GM19468 (cell line): ENCODE results near the gene SFI1.
A peak's percentile ranks its signal among the peaks of the same experiment; 100 is the strongest.
"Not testable (repeated sequence)": the region's sequence is repeated elsewhere in the genome, so short reads cannot be mapped to it uniquely, and the experiment has no call there.

Experiments used
- ATAC-seq: cut with Tn5 transposase; IDR thresholded peaks from one replicate; pipeline ENCODE4 v1.9.1; 2021; ENCODE audit warnings: mild to moderate bottlenecking, moderate library complexity, moderate number of reproducible peaks; ENCODE audit not compliant: unreplicated experiment; ENCODE audit errors: extremely low read depth

The SFI1 gene

DNA sequence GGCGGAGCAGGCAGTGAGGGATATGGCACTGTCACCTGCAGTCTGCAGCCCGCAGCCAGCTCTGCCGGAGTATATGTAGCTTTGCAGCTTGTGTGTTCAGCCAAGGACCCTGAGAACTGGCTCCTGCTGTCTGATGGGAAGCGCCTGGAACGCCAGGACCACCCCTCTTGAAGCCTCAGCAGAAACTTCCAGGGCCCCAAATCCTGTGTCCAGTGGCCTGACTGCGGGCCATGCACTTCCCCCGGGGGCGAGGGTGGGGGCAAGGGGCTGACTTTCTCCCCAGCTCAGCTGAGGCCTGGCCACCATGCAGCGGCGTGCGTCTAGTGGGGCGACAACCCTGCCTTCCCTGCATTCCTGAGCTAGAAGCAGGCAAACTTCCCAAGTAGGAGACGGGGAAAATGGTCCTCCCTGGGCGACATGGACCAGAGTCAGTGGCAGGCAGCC, 133.4 kb downstream of the SFI1 start:
- no peak for ATAC-seq

DNA sequence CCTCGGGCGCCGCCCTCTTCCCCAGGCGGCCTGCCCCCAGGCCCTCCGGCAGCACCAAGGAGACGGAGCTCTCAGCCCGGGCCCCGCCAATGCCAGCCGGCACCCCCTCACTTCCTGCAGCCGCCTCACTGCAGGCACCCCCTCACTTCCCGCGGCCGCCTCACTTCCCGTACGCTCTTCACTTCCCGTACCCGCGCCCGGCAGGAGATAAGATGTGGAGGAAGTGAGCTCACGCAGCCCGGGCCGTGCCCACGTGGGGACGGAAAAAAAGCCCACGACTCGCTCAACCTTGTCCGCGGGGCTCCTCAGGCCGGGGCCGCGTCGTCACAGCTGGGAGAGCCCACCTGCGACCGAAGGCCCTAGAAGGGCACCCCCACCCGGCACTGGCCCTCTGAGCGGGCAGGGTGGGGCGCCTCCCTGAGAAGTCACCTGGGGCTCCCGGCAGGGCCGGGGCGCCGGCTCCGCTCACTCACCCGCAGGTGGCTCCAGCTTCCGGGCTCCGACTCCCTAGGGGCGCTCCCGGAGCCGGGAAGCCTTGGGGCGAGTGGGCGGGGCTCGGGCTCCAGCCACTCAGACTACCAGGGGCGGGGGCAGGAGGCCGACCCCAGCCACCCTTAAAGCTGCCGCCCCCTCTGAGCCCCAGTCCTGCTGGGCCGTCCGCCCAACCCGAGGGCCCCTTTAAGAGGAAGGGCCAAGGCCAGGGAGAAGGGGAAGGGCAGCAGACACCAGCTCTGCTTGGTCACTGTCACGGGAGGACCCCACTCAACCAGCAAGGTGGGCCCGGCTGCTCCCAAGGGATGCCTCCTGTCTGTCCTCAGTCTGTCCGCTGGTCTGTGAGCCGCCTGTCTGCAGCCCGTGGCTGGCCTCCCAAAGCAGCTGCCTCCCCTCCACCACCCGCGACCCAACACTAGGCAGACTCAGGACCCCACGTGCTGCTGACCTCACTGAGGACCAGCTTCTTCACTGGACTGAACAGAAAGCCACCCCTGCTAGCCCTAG, 134.3 kb downstream of the SFI1 start:
- peak; percentile 38 for ATAC-seq

DNA sequence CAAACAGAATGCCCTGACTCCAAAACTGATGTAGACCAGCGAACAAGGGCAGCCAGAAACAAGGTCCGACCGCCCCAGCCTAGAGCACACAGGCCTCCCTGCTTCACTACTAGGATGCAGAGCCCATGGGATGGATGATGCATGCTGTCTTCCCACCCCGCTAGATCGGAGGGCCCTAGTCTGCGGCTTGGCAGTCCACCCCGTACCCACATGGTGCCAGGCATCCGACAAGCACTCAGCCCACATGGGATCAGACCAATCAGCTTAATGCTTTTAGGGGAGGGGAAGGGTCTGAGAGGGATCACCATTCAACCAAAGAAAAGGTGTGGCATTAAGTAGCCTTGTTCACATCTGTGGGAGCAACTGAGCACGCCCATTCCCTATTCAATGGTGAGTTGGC, 135.1 kb downstream of the SFI1 start:
- no peak for ATAC-seq

DNA sequence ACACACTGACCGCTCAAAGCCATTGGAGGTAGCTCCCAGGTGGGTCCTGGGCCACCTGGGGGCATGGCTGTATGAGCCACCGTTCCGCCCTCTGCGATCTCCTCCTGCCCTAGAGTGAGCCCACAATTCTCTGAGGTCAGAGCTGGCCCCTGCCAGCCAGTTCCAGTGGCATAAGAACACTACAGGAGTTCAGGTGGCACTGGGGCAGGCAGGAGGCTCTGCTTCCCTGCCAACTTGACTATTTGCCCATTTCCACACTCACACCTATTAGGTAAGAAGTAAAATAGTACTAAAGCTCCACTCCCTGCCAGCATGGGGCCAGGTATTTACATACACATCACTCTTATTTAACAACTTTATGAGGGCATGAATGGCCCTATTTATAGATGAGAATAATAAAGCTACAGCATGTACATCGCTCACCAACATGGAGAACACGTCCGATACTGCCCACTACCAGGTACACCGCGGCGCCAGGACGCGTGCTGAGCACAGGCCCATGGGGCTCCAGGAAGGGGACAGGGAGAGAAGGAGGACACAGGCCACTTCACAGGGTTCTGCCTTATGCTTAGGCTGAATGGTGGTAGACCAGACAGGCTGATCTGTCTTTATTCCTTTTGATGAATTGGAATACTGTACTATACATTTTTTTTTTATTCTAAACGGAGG, 139.4 kb downstream of the SFI1 start:
- ATAC-seq, result no peak

DNA sequence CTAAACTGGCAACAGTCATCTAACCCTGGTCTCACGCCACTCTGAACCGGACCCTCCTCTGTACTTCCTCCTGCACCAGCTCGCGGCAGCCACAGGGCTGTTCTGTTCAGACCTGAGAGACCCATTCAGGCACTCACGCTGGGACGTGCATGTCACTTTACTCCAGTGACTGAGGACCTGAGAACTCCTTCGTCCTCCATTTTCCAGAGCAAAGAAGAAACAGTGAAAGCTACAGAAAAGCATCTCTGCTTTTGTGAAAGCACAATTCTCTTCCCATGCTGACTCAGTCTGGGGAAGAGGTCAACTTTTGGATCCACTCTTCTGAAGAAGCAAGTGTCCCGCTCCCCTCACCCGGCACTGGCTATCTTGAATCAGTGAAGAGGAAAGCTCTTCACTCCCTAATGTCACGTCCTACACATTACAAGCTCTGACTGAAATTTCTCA, 141.1 kb downstream of the SFI1 start:
- ATAC-seq, result no peak

DNA sequence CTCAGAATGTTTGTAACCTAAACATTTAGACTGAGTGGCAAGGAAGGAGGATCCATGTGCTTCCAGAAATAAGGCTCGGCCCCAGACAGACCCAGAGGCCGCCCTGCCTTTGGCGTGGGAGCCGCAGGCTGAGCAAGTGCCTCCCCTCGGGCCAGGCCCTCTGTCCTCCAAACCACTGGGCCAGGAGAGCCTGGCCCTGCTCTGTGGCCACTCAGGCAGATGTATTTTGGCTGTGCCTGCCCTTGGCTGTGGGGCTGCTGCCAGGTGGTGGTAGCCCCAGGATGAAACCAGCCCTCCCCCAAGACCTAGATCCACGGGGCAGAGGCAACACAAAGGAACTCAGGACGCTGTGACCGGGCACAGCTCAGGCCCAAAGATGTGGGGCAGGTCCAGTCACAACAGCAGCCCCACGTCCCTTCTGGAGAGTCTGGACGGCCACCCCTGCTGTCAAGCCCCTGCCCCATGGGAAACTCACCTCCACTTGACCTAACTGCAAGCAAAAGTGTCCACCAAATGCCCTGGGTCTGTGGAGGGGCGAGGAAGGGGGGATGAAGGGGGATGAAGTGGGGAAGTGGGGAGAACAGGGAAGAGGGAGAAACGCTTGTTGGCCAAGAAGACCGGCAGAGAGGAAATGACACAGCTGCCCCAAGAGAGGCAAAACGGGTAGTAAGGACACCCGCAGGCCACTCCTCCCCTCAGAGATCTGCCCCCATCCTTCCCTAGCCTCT, 141.7 kb downstream of the SFI1 start:
- peak; percentile 17 for ATAC-seq

DNA sequence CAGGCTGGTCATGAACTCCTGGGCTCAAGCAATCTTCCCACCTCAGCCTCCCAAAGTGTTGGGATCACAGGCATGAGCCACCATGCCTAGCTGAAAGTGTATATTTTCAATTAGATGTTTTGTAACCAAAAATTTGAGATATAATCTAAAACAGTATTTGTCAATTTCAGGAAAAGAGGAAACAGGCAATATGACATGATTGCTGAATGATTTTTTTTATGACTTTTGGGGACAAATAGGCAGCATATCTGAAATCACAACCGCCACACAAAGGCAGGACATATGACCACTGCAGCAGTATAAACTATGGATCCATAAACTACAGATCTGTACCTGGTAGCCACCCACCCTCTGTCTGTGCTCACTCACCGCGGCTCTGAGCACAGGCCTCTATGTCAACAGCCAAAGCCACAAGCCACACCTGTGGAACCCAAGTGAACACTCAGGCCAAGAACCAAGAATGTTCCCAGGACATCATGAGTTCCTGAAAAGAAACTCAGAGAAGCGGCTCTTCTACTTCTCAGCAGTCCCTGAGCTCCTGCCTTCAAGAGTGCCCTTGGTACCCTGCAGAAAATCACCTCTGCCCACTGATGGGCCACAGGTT, 143.2 kb downstream of the SFI1 start:
- ATAC-seq, result no peak

DNA sequence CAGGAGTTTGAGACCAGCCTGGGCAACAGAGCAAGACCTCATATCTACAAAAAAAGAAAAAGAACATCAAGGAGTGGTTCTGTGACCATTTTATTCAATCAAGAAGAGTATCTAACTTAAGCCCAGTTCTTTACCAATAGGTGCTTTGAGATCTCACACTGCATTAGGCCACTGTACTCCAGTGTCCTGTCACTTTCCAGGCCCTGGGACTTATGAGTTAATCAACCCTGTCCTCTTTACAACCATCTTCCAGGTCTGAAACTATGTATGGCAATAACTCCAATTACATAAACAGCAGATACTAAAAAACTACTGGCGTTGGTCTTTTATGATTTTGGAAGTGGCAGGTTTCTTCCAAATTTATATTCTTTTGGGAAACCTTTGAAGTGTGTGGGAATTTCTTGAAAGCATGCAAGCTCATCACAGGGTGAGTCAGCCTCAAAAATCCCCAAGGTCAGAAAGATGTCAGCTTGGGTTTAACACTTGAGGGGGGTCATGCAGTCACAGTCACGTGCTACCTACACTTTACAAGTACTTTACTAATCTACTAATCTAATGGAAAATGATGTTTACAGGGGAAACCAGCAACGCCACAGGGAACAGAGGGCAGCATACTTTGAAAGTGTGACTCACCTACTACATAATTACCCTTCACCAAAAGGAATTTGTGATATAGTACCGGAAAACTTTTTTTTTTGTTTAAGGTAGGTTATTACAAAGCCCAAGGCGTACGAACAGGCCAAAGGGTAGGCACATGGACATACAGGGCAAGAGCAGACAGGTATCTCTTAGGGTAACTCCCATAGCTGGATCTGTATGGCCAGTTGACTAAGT, 150.1 kb downstream of the SFI1 start:
- no peak for ATAC-seq

DNA sequence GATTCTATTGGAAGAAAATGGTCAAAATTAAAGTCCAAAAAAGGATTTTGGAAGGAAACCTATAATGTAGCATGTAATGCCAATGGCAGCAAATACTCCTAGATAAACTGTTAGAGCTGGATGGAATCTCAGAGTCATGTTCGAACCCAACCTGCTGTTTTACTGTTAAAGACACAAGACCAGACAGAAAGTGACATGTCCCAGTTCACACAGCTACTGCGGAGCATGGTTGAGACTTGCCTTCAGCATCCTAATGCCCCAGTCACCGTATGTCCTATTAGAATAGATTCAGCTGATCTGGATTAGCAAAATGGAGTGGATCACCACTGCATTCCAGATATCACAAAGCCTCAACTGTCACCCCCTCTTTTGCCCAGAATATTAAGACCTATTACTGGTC, 150.7 kb downstream of the SFI1 start:
- no peak for ATAC-seq

DNA sequence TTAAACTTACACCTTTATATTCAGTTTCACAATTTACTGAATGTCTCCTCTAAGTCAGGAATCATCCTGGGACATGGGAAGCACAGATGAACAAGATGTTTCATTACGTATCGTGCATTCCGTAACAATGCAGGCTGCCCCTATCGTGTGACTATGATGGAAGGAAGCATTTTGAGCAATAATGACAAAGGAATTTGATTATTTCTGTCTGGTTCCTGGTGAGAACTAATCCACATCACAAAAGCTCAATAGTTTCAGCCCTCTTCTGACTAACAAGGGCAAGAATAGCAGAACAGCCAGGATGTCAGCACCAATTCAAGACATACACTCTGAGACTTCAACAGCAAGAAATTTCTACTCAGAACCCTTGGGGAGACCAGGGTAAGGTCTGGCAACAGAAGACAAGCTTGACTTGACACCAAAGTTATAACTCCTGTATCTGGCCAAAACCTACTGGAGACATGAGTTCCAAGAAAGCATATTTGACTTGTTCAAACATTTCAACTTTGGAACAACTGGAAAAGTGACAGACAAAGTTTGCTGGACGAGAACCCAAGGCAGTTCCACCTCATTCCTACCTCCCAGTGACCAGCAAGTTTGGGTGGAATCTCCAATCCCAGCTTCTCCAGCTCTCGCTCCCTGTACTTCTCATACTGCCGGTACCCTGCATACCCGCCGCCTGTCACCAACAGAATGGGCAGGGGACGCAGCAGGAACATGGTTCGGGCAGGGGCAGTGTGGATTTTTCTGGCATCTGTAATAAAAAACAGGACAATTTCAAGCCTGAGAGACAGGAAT, 151.4 kb downstream of the SFI1 start:
- no peak for ATAC-seq

DNA sequence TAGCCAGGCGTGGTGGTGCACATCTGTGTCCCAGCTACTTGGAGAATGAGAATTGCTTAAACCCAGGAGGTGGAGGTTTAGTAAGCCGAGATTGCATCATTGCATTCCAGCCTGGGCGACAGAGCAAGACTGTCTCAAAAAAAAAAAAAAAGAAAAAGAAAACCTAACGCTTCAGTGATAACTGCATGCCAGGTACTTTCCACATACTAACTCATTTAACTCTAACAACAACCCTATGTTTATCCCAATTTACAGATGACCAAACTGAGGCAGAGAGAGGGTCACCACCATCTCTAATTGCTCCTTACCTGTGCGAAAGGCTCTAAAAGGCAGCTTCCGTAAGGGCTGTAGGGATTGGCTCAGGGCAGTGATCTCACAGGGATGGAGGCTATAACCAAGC, 154.1 kb downstream of the SFI1 start:
- ATAC-seq, result no peak

DNA sequence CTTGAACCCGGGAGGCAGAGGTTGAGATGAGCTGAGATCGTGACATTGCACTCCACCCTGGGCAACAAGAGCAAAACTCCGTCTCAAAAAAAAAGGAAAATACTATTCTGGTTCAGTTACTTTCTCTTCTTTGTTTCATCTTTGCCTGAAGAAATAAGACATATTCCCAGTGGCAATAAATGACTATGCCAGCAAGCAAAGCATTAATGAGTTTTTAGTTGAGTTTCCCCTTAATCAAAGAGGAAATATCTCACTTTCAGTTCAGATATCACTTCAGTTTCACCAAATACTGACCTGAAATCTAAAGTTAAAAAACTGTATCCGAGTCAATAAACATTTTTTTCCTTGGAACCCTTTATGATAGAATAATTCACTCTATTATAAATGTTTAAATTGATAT, 155.3 kb downstream of the SFI1 start:
- no peak for ATAC-seq

DNA sequence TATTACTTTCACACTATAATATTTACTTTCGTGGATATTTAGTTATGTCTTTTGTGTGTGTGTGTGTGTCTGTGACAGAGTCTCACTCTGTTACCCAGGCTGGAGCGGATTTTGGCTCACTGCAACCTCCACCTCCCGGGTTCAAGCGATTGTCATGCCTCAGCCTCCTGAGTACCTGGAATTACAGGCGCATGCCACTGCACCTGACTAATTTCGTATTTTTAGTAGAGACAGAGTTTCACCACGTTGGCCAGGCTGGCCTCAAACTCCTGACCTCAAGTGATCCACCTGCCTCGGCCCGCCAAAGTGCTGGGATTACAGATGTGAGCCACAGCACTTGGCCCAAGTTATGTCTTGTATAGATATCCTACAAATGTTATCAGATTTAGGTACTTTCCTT, 155.8 kb downstream of the SFI1 start:
- no peak for ATAC-seq

DNA sequence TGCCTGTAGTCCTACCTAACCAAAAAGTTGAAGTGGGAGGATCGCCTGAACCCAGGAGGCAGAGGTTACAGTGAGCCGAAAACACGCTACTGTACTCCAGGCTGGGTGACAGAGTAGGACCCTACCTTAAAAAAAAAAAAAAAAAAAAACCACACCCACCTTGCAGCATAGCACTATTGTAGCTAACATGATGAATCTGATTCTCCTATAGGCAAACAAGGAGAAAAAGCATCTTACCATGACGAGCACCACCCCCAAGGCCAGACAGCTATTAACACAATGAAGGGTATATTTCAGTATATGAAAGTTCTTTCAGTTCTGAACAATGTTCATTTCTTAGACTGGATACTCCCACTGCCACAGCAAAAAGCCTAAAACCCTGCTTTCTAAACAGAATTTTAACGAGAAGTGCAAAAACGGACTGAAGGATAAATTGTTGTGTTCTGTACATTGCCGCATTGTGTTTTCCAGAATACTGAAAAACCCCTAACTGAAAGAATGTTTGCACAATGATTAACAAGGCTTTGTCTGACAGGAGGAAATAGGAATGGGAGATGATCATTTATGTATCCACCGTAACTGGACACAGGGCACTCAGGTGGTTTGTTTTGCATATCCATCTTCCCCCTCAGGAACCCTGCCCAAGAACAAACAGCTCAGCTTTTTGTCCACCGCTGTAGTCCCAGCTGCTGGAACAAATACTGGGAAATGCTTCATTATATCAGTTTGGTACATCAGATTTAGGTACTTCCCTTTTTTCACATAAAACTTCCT, 156.8 kb downstream of the SFI1 start:
- no peak for ATAC-seq

DNA sequence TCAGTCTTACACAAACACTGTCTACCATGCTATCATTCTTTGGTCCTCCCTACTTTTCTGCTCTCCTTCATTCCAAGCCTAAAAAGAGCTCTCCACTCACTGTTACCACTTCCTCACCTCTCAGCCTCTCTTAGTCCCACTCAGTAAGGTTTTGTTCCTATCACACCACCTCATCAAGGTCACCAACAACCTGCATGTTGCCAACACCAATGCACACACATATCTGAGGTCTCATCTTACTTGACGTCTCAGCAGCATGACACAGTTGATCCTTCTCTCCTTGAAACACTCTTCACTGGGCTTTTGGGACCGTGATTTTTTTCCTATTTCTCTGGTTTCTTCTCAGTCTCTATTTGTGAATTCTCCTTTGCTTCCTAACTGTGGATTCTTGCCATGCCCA, 157.6 kb downstream of the SFI1 start:
- ATAC-seq, result no peak

DNA sequence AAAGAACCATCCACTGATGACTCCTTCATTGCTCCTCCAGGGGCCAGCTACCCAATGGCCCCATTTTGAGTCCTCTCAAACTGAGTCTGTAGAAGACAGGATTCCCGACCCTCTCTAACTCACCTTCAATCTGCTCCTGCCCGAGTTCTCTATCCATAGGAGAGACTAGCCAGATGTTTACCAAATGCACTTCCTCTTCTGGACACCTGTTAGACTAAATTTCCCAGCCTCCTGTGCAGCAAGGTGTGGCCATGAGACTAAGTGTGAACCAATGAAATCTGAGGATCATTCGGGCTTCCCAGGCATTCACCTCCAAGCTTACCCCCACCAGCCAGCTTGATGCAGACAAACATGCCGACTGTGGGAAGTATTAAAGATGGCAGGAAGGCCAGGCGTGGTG, 158.1 kb downstream of the SFI1 start:
- ATAC-seq, result no peak

DNA sequence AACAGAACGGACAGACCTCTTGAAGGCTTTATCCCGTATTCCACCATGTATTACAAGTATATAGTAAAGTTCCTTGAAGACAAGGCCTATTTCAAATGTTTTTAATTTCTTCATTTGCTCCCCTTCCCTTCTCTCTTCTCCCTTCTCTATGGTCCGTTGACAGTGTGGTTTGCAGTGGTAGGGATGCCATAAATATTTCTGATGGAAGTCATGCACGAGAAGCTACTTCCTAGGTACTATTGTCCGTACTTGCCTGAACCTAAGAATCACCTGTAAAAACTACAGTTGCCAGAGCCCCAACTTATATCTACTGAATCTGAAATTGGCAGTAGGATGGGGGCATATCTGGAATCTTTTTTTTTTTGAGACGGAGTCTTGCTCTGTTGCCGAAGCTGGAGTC, 162.9 kb downstream of the SFI1 start:
- no peak for ATAC-seq

DNA sequence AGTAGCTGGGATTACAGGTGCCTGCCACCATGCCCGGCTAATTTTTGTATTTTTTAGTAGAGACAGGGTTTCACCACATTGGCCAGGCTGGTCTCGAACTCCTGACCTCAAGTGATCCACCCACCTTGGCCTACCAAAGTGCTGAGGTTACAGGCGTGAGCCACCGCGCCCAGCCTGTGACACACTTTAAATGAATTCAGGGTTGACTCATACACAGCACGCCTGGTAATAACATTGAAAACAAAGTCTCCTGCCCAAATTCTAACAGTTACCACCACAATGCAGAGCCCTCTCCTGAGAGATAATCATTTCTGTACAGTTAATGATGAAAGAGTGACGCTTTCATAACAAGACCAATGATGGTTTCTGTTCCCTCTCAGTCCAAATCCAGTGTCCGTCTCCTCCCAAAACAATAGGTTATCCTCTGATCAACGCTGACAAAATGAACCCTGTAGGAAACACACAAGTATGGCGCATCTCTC, 164.6 kb downstream of the SFI1 start:
- not testable (repeated sequence) for ATAC-seq
